Measurements from ENCODE around the gene TMEM184A.

The TMEM184A gene

GRCh38 chr7:1555813-1556543 is at the start of gene TMEM184A:
Gene TMEM184A (minus strand): TSS chr7:1556205. CDS start chr7:1555484, 721 bp downstream.
- no peak within 1 kb of the TSS for H3K4me3 ChIP-seq (ENCODE audit: low read length)
- TF ChIP-seq CTCF (conservative IDR thresholded peaks at IDR 0.05; ENCODE audit: low read length), result no peak
- no peak for DNase-seq (ENCODE audit: low read depth)

GRCh38 chr7:1604383-1604782 is 48.4 kb upstream of the TMEM184A start:
- DNase-seq (ENCODE audit: low read depth), result no peak
- H3K4me3 ChIP-seq (ENCODE audit: low read length), result no peak overlapping the region

GRCh38 chr7:1603346-1604225 is 47.6 kb upstream of the TMEM184A start:
- no peak for TF ChIP-seq CTCF (conservative IDR thresholded peaks at IDR 0.05; ENCODE audit: low read length)
- no peak for DNase-seq (ENCODE audit: low read depth)
- H3K4me3 ChIP-seq (ENCODE audit: low read length), result no peak overlapping the region

More at GRCh38 chr7:1604383-1604782, 48.4 kb upstream of the TMEM184A start:
- TF ChIP-seq CTCF (conservative IDR thresholded peaks at IDR 0.05; ENCODE audit: low read length), result no peak

- DNase-seq (ENCODE audit: low read depth), result no peak
- H3K4me3 ChIP-seq (ENCODE audit: low read length), result no peak overlapping the region
- no peak for TF ChIP-seq CTCF (conservative IDR thresholded peaks at IDR 0.05; ENCODE audit: low read length)
These were observed 46.4 kb upstream of the TMEM184A start for GRCh38 chr7:1602386-1602785.

GRCh38 chr7:1601956-1602355 is 46.0 kb upstream of the TMEM184A start:
- no peak for DNase-seq (ENCODE audit: low read depth)
- TF ChIP-seq CTCF (conservative IDR thresholded peaks at IDR 0.05; ENCODE audit: low read length), result no peak
- H3K4me3 ChIP-seq (ENCODE audit: low read length), result no peak overlapping the region

- no peak for DNase-seq (ENCODE audit: low read depth)
- H3K4me3 ChIP-seq (ENCODE audit: low read length), result no peak overlapping the region
- TF ChIP-seq CTCF (conservative IDR thresholded peaks at IDR 0.05; ENCODE audit: low read length), result no peak
These were observed 43.8 kb upstream of the TMEM184A start for GRCh38 chr7:1599640-1600395.

All from AG10803 (cell line).